ENCODE measurements around the gene CHCHD10. TPM values are rescaled to one million over a fixed set of nuclear protein-coding genes. Genes with fewer than 3 reads are reported as not detected.

CHCHD10 gene
- total and polyA plus RNA-seq, 2 of the 8 experiments (the other 6 are each of a cell fraction or from before 2014, with no cell fraction given) = 58.3 to 94.5 TPM

DNA sequence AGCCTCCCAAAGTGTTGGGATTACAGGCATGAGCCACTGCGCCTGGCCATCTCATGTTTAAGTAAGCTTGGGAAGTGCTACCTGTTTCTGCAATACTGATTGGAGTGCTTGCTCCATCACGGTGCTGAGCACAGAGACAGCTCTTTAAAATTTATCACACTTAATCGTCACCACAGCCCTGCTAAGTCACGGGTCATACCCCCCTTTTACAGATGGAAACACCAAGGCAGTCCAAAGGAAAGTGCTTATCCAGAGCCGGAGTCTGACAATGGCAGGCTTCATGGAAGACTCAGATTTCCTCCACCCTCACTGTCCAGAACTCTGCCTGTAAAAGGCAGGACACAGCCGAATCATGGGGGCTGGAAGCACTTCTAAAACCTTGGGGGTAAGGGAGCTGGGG lies 7.7 kb downstream of the CHCHD10 start:
- Histone ChIP-seq H3K4ac (replicated peaks; ENCODE audit: insufficient read length, low read depth, low read length) (no peak overlapping the region), H3K23me2 (ENCODE audit: low read depth, low read length) (peaks cover 5% of the 10 kb centered on the region; the same call in 1 of the 2 replicates), H2AK5ac (ENCODE audit: low read depth, low read length) (no peak overlapping the region), H3K79me1 (ENCODE audit: low read depth, low read length) (no peaks in the 10 kb centered on the region), H2BK5ac (ENCODE audit: low read depth, low read length) (no peak overlapping the region), H3K4me2 (ENCODE audit: insufficient read depth in 1 of 2, low read depth in 2 of 2, low read length in 2 of 2) (no peak overlapping the region), H3K18ac (ENCODE audit: extremely low read depth, low read length) (no peak overlapping the region; the same call in 1 of the 2 replicates), H2BK12ac (ENCODE audit: low read depth, low read length) (no peak overlapping the region), H4K5ac (ENCODE audit: insufficient read length, low read depth, low read length) (no peak overlapping the region), H2BK20ac (ENCODE audit: low read length) (no peak overlapping the region), H3K4me1 (replicated peaks in 1 of 4; ENCODE audit: control insufficient read depth in 3 of 4, insufficient read depth in 4 of 4, low read length in 3 of 4) (peaks cover 0 to 18% (median 14%) of the 10 kb centered on the region in 4 experiments; a peak in 5 of 7 replicates), H3K36me3 (ENCODE audit: control insufficient read depth in 2 of 4, insufficient read depth in 4 of 4, low read length in 3 of 4) (no peaks in the 10 kb centered on the region), H2BK120ac (replicated peaks; ENCODE audit: low read depth, low read length) (no peak overlapping the region), H3K27me3 (replicated peaks in 1 of 4; ENCODE audit: control insufficient read depth in 3 of 4, extremely low read depth in 1 of 4, insufficient read depth in 3 of 4, low read length in 3 of 4) (peaks cover 0 to 3% (median 1%) of the 10 kb centered on the region in 4 experiments; a peak in 3 of 7 replicates), H4K8ac (ENCODE audit: extremely low read depth, insufficient read depth, low read length) (no peak overlapping the region; the same call in 1 of the 2 replicates), H2BK15ac (ENCODE audit: low read length) (no peak overlapping the region), H3K4me3 (ENCODE audit: extremely low read depth in 1 of 4, insufficient read depth in 2 of 4, low read depth in 3 of 4, low read length in 4 of 4) (no peak overlapping the region), H3K9me3 (ENCODE audit: insufficient read depth in 2 of 2, low read depth in 1 of 2, low read length in 1 of 2) (no peaks in the 10 kb centered on the region), H3K14ac (ENCODE audit: insufficient read length) (no peak overlapping the region), H3K23ac (ENCODE audit: insufficient read length) (no peak overlapping the region), H3K27ac (ENCODE audit: low read depth, low read length) (no peak overlapping the region), H4K91ac (replicated peaks; ENCODE audit: insufficient read length, low read length) (no peak overlapping the region), H3K79me2 (ENCODE audit: control insufficient read depth in 1 of 2, insufficient read depth in 2 of 2, low read length in 2 of 2) (no peaks in the 10 kb centered on the region), H2AFZ (ENCODE audit: low read length) (no peak overlapping the region), H3K56ac (replicated peaks; ENCODE audit: insufficient read length, low read depth, low read length) (no peak overlapping the region), H3K9ac (replicated peaks in 1 of 4; ENCODE audit: extremely low read depth in 1 of 4, low read depth in 3 of 4, low read length in 3 of 4) (no peak overlapping the region), H4K20me1 (replicated peaks in 1 of 2; ENCODE audit: control insufficient read depth in 1 of 2, insufficient read depth in 2 of 2, low read length in 2 of 2) (peaks cover 0 to 7% of the 10 kb centered on the region in 2 experiments)
- CTCF ChIA-PET (ENCODE audit: partially characterized antibody) = interaction anchor here (0.7 to 2.0 kb wide), 3 partner anchors 11 to 582 kb away, joined by 3 to 4 read pairs (median 4); no protein-coding TSS in a partner anchor
- no peak for FAIRE-seq
- POLR2A ChIA-PET (ENCODE audit: partially characterized antibody) = interaction anchor here (1.1 to 1.6 kb wide), 3 partner anchors 12 to 89 kb away, joined by 3 to 4 read pairs (median 3); partner anchors contain the start of gene MMP11
- 86% methylated on average over 6 of the region's 6 CpGs; no CpG with 5 or more reads in 1 of the 2 experiments for WGBS, 2 experiments (ENCODE audit: extremely low coverage in 1 of 2, insufficient coverage in 1 of 2, insufficient read length in 1 of 2, insufficient replicate concordance in 2 of 2, low coverage in 1 of 2, low lambda C conversion rate in 2 of 2, missing lambda C conversion rate in 1 of 2)
- DNase-seq (ENCODE audit: low read depth in 1 of 2, low spot score in 2 of 2) = no peak
- TF ChIP-seq TAF7 (optimal IDR thresholded peaks at IDR 0.05; ENCODE audit: borderline replicate concordance, low read depth, low read length) = no peak
- no peak for TF ChIP-seq JUND (IDR thresholded peaks at IDR 0.05; ENCODE audit: low read length)
- TF ChIP-seq POLR2AphosphoS5 (IDR thresholded peaks at IDR 0.05; ENCODE audit: low read depth, low read length) = no peak
- no peak for TF ChIP-seq SIX5 (IDR thresholded peaks at IDR 0.05; ENCODE audit: low read depth, low read length)
- TF ChIP-seq RNF2 (IDR thresholded peaks at IDR 0.05; ENCODE audit: borderline replicate concordance, low read depth, low read length, missing control alignments, poor library complexity, severe bottlenecking) = no peak
- no peak for TF ChIP-seq CHD1 (IDR thresholded peaks at IDR 0.05; ENCODE audit: low read depth, low read length)
